Ecto neural progenitor cell (in vitro differentiated cells): ENCODE measurements around the gene CTAG1B.
"Not testable (repeated sequence)": the region's sequence is repeated elsewhere in the genome, so short reads cannot be mapped to it uniquely, and the experiment has no call there.

Experiments used
- DNase-seq: peaks from one replicate; pipeline ENCODE4 v3.0.0-alpha.2; 2018; ENCODE audit warnings: low spot score

CTAG1B gene

DNA sequence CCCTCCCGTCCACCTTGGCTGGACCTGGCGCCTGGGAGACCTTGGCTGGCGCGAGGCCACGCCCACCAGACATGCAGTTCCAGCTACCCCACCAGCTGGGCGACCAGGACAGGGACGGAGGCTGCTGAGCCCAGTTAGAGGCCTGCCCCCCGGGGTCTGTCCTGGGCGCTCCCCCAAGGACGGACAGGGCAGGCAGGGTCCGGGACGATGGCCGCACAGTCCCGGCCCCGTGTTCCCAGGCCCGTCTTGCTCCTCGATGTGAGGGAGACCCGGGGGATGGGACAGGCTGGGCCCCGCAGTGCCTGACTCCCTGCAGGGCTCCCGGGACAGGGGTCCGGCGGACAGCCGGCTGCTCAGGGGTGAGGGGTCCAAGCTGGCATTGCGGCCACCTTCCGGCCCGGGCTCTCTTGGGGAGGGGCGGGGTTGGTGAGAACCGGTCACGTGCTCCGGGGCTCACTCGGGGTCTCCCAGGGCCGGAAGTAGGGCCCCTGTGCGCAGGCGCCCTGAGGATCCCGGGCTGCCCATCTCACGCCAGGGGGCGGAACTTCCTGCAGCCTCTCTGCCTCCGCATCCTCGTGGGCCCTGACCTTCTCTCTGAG lies 34.4 kb downstream of the CTAG1B start, which contains the start of gene CTAG1A:
TSS of gene CTAG1A (plus strand) at position 549 of the 599 bp plus-strand sequence. CDS start 74 bp downstream, outside the sequence.
- DNase-seq: not testable (repeated sequence)

DNA sequence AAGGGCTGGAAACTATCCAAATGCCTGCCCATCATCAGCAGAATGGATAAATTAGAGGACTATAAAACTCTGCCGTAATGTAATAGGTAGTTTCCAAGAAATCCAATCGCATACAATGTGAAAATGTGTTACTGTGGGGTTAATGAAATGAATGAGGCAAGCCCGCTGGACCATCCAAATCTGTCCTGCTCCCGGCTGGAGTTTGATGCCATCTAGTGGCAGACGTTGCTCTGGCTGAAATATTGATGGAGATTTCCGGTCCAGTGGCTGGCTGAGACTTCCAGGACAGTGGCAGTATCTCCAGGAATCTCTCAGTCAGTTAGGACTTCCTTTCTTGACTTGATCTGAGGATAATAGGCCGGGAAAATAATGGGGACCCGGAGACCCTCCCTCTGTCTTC lies 36.1 kb downstream of the CTAG1B start:
- DNase-seq: not testable (repeated sequence)

DNA sequence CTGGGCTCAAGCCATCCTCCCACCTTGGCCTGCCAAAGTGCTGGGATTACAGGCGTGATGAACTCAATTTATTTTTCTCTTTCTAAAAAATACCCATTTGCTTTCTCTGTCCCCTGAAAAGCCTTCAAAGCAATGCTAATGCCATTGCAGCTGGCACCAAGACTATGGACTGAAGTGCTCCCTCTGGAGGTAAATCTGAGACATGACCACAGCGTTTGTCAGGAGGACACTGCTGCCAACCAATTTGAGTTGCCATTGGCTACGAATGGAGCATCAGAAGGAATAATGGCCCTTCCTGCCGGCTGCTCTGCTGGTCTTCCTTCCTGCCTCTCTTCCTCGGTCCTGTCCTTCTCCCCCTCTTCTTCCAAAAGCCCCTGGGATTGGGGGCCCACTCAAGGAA lies 44.0 kb downstream of the CTAG1B start:
- DNase-seq: not testable (repeated sequence)

DNA sequence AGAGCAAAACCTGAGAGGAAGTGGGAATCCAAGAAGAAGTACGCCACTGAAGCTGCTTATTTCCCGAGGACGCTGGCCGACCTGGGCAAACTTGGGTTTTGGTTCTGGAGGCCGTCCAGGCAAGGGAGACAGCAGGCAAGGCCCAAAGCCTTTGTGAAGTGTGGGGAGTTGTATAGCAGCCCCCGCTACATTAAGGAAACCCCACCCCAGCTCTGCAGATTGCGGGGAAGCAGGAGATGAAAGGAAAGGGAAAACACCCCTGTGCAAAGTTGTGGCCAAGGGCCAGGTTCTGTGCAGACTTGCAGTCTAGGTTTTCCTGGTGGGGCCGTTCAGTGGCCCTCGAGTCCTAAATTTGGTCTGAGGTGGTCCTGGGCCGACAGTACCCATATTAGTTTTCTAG lies 46.0 kb downstream of the CTAG1B start:
- not testable (repeated sequence) for DNase-seq

DNA sequence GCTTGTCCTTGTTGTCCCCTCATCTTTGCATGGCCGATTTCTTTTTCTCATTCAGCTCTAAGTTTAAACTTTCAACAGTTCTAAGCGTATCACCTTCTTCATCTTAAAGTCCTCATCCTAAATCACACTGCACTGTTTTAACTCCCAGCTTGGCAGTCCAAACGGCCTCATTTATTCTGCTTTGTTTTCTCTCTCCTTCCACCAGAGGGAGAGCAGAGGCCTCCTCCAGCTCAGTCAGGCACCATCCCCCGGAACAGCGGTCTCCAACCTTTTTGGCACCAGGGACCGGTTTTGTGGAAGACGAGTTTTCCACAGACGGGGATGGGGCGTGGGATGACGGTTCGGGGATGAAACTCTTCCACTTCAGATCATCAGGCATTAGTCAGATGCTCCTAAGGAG lies 48.7 kb downstream of the CTAG1B start:
- DNase-seq: not testable (repeated sequence)
